HL-60 (cell line): Measurements from ENCODE around the gene IL11.

Experiments
- DNase-seq, 2 experiments: peaks; one replicate each; pipeline ENCODE4 v3.0.0-alpha.2; 2010 to 2020; ENCODE audit warnings: low read depth in 1 of 2, low spot score in 1 of 2
- H3K27ac ChIP-seq: fragments of 250-450 bp; sonication (Bioruptor Pico); replicated peaks from 2 replicates; pipeline ENCODE4 v1.5.1; 2020; ENCODE audit warnings: mild to moderate bottlenecking, moderate library complexity
- H3K27me3 ChIP-seq: fragments of 250-450 bp; sonication (Bioruptor Pico); 2 replicates; pipeline ENCODE4 v1.5.1; 2021; ENCODE audit warnings: mild to moderate bottlenecking, moderate library complexity; ENCODE audit not compliant: insufficient read depth, poor library complexity, severe bottlenecking
- H3K4me3 ChIP-seq: replicated peaks from 2 replicates; pipeline ENCODE4 v1.5.1; 2011; ENCODE audit warnings: mild to moderate bottlenecking, control low read depth, low read length; ENCODE audit not compliant: insufficient read depth
- CTCF ChIP-seq: IDR thresholded peaks from one replicate; pipeline ENCODE4 v1.5.1; 2011; ENCODE audit warnings: low read length, control low read depth, inconsistent platforms; ENCODE audit not compliant: insufficient read depth
- GABPA ChIP-seq: IDR thresholded peaks from 2 replicates; pipeline ENCODE4 v1.6.1; 2012; ENCODE audit warnings: low read depth
- POLR2AphosphoS5 ChIP-seq: IDR thresholded peaks from 2 replicates; pipeline ENCODE4 v1.6.1; 2012; ENCODE audit warnings: low read depth
- SPI1 ChIP-seq: IDR thresholded peaks from 2 replicates; pipeline ENCODE4 v1.6.1; 2012; ENCODE audit warnings: low read depth, mild to moderate bottlenecking, borderline replicate concordance
- TF ChIP-seq, protein P1 (sequence below): IDR thresholded peaks from 2 replicates; pipeline ENCODE4 v1.6.1; 2012; ENCODE audit warnings: low read depth; ENCODE audit not compliant: insufficient replicate concordance

The IL11 gene

GRCh38 chr19:55383279-55384130, 13.2 kb upstream of the IL11 start:
- peak in 1 of 2 experiments; percentile 64 for DNase-seq

GRCh38 chr19:55382522-55383054, 12.3 kb upstream of the IL11 start:
- H3K27ac ChIP-seq: no peak overlapping the region
- no peak for DNase-seq
- H3K27me3 ChIP-seq: peaks cover 3% of the 10 kb centered on the region
- TF ChIP-seq SPI1 (no peak), CTCF (no peak), POLR2AphosphoS5 (no peak), GABPA (no peak)
- TF ChIP-seq, protein P1, sequence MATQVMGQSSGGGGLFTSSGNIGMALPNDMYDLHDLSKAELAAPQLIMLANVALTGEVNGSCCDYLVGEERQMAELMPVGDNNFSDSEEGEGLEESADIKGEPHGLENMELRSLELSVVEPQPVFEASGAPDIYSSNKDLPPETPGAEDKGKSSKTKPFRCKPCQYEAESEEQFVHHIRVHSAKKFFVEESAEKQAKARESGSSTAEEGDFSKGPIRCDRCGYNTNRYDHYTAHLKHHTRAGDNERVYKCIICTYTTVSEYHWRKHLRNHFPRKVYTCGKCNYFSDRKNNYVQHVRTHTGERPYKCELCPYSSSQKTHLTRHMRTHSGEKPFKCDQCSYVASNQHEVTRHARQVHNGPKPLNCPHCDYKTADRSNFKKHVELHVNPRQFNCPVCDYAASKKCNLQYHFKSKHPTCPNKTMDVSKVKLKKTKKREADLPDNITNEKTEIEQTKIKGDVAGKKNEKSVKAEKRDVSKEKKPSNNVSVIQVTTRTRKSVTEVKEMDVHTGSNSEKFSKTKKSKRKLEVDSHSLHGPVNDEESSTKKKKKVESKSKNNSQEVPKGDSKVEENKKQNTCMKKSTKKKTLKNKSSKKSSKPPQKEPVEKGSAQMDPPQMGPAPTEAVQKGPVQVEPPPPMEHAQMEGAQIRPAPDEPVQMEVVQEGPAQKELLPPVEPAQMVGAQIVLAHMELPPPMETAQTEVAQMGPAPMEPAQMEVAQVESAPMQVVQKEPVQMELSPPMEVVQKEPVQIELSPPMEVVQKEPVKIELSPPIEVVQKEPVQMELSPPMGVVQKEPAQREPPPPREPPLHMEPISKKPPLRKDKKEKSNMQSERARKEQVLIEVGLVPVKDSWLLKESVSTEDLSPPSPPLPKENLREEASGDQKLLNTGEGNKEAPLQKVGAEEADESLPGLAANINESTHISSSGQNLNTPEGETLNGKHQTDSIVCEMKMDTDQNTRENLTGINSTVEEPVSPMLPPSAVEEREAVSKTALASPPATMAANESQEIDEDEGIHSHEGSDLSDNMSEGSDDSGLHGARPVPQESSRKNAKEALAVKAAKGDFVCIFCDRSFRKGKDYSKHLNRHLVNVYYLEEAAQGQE: no peak
- no peak overlapping the region for H3K4me3 ChIP-seq

More at GRCh38 chr19:55383279-55384130, 13.2 kb upstream of the IL11 start:
- peak overlapping the region; percentile 51 for H3K4me3 ChIP-seq
- no peaks in the 10 kb centered on the region for H3K27me3 ChIP-seq
- TF ChIP-seq SPI1 (no peak), CTCF (no peak), GABPA (no peak), POLR2AphosphoS5 (no peak; the same call in 1 of the 2 replicates)
- TF ChIP-seq, protein P1: no peak
- peak overlapping the region; percentile 50 for H3K27ac ChIP-seq

DNA sequence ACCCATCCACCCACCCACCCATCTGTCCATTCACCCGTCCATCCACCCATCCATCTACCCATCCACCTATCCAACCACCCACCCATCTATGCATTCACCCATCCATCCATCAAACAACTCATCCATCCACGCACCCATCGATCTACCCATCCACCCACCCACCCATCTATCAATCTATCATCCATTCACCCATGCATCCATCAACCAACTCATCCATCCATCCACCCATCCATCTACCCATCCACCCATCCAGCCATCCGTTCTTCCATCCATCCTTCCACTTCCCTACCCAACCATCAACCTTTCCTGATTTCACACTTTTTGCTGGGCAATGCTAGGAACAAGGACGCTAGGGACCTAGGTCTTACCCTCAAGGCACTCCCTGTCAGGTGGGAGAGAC, 11.8 kb upstream of the IL11 start:
- Histone ChIP-seq H3K27me3 (peaks cover 5% of the 10 kb centered on the region), H3K27ac (no peak overlapping the region), H3K4me3 (no peak overlapping the region)
- DNase-seq: no peak
- TF ChIP-seq POLR2AphosphoS5 (no peak), SPI1 (no peak), GABPA (no peak), CTCF (no peak)
- TF ChIP-seq, protein P1: no peak
